ENCODE results near the gene YES1.
"Not testable (repeated sequence)": the region's sequence is repeated elsewhere in the genome, so short reads cannot be mapped to it uniquely, and the experiment has no call there.

The YES1 gene

DNA sequence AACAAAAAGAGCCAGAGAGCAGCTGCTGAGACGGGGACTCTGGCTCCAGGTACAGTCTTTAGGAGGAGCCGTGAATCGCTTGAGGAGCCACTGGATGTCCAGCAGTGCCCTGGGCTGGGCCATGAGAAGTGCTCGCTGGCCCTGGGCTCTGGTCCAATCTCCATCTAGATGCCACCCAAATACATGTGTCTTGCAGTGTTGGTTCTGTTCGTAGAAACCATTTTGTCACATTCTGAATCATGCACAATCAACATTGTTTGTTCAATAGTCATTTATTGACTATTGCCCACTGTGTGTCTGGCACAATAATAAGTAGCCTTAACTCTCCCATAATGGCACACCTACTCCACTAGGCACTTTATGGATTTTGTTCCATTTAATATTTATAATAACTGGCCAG, 128.5 kb downstream of the YES1 start:
- DNase-seq (ENCODE audit: low read depth): no peak

DNA sequence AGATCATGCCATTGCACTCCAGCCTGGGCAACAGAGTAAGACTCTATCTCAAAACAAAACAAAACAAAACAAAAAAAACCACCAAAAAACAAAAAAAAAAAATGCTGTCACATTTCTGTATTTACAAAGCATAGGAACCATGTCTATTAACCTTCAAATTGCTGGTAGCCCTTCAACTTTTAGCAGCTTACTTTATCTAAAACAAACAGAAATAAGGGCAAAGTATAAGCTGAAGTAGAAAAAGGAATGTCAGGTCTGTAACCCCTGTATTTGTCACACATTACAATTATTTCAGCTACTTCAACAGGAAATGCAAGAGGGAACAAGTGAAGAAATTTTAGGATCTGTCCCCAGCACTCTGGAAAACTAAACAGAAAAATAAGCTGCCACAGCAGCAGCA, 129.2 kb downstream of the YES1 start:
- DNase-seq (ENCODE audit: low read depth): no peak

- not testable (repeated sequence) for DNase-seq (ENCODE audit: low read depth)
Measured at GRCh38 chr18:682416-682815, 129.6 kb downstream of the YES1 start.

DNA sequence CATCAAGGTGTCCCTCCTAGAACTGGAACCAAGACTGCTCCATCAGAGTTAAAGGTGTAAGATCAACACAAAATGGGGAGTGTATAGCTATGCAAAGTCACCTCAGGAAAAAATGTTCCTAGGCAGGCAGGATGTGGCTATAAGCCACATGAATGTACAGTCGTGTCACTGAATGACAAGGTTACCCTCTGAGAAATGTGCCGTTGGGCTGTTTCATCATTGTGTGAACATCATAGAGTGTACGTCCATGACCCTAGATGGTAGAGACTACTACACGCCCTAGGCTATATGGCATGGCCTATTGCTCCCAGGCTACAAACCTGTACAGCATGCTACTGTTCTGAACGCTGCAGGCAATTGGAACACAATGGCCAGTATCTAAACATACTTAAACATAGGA, 130.1 kb downstream of the YES1 start:
- DNase-seq (ENCODE audit: low read depth): no peak

DNA sequence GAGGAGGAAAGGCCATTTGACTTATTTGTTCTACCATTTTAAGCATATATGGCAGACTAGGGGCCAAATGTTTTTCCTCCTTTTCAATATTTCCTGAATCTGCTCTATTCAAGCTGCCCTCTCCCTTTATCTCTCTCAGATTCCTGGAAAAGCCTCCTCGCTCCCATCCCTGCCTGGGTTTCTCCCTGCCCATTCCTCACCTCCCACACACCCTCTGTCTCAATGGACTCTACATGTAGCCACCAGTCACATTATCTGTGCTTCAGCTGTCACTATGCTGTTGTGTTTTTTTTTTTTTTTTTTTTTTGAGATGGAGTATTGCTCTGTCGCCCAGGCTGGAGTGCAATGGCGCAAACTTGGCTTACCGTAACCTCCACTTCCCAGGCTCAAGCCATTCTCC, 131.7 kb downstream of the YES1 start:
- no peak for DNase-seq (ENCODE audit: low read depth)

DNA sequence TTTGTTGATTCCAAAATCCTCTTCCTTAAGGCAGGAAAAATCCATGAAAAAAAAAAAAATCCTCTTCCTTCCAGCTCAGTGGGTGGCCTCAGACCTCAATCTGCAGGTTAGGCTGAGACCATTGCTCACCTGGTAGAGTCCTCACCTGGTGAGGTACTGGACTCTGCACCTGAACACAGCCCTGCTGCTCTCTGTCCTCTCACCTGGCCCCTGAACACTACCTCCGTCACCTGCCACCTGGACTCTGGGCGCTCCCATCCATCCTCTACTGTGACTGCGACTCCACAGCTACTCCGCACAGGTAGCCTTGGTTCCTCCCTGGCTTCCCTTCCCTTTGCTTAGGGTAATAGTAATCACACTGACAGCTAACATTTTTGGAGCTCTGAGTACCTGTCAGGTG, 132.5 kb downstream of the YES1 start:
- no peak for DNase-seq (ENCODE audit: low read depth)

DNA sequence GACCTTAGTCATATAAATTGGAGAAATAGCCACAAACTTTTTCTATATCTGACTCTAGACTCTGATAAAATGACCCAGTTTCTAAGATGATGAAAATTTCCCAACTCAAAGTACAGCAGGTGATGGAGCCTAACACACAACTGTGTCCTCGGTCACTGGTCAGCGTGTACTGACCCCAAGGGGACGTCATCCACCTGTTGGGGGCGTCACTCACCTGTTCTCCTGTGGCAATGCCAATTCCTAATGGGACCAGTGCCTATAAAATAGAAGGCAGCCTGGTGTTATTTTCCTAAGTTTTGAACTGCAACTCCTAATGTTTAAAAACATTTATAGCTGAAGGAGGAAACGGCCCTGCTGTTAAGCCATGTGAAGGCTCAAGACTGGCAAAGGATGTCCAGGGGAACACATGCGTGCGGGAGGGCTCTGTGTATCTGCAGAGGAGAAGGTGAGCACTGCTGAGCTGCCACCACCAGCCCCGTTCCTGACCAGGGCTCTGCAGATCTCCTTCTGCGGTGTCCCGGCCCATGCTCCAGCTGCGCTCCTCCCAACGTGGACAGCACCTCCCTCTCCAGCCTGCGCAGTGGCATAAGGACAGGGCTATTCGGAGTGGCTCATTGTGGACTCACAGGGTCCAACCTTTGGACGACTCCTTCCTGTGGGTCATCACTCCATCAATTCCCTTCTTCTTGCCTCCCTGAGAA, 133.4 kb downstream of the YES1 start:
- DNase-seq (ENCODE audit: low read depth): no peak

DNA sequence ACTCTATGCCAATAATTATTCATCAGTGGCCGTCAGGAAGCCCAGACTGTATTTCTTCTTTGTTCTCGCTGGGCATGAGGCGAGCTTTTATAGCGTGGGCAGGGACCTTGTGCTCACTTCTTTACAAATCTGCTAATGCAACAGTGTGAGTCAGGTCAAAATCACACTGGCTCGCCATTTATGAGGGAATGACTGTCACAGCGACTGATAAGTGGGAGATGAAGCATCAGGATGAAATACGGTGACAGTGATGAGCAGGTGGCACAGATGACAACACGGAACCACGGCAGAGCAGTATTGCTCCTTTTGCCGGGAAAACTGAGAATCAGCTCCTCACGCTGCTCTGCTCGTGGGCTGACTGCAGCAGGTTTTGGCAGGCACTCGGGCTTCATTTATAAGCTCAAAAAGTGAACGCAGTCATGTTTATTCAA, 134.1 kb downstream of the YES1 start:
- DNase-seq (ENCODE audit: low read depth): no peak

DNA sequence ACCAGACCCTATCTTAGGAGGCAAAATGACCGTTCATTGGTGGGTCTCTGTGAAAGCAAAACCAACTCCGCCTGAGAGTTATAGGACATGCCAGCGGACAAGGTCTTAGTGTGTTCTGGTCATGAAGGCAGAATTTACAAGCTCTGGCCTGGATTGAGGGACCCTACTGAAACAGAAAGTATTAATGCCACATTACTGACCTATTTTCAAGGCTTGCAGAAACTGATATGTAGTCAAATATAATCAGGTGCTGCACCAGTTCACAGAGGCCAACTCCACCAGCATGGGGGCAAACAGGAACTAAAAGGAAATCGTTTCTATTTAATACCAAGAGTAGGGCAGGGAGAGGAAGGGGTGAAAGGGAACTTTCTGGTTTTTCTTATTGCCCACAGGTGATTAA, 134.9 kb downstream of the YES1 start:
- DNase-seq (ENCODE audit: low read depth): no peak

DNA sequence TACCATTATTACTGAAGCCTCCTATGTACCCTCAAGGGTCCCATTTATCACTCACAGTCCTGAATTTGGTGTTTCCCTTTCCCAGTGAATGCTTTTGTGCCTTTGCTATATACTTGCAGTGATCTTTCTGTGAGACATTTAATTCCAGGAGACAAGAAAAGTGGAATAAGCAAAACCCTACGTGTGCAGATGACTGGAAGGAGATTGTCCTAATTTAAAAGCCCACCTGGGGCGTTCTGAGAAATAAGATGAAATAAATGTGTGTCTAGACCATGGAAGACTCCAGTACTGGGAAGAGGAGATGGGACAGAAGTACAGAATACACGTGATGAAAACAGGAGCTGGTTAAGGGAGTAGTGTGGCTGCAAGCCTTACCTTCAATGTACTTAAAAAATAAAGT, 135.3 kb downstream of the YES1 start:
- DNase-seq (ENCODE audit: low read depth): no peak

- no peak for DNase-seq (ENCODE audit: low read depth)
Measured at GRCh38 chr18:676069-676468, 136.0 kb downstream of the YES1 start.

DNA sequence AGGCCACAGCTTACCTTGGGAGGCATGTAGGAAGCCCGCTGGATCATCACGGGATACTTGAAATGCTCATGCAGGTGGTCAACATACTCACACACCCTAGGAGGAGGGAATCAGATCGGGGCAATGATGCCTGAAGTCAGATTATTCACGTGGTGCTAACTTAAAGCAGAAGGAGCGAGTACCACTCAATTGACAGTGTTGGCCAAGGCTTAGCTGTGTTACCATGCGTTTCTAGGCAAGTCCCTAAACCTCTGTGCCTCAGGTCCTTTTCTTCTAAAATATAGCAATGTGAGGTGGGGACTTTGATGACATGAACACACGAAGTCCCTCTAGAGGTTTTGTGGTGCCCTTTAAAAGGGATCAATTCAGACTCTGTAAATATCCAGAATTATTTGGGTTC, 136.7 kb downstream of the YES1 start:
- no peak for DNase-seq (ENCODE audit: low read depth)

DNA sequence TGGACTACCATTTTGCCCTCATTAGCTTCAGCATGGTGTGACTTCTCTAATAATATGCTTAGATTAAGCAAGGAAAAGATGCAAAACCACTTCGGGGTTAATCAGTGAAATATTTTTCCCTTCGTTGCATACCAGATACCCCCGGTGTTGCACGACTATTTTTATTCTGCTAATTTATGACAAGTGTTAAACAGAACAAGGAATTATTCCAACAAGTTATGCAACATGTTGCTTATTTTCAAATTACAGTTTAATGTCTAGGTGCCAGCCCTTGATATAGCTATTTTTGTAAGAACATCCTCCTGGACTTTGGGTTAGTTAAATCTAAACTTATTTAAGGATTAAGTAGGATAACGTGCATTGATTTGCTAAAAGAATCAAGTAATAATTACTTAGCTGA, 138.3 kb downstream of the YES1 start:
- DNase-seq (ENCODE audit: low read depth): no peak

DNA sequence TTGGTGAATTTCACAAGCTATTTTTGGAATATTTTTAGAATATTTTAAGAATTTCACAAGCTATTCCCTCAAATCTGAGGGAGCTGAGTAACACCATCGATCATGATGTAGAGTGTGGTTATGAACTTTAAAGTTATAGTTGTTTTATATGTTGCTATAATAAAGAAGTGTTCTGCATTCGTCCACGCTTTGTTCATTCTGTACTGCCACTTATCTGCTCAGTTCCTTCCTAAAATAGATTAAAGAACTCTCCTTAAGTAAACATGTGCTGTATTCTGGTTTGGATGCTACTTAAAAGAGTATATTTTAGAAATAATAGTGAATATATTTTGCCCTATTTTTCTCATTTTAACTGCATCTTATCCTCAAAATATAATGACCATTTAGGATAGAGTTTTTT, 138.7 kb downstream of the YES1 start:
- no peak for DNase-seq (ENCODE audit: low read depth)

All from stimulated activated CD8-positive, alpha-beta memory T cell treated with anti-CD3 and anti-CD28 coated beads, Interleukin-4, amount 100 ng/mL, for 24 hours (primary cell).